Type B pancreatic cell (in vitro differentiated cells): Measurements from ENCODE around the gene CRMP1. TPM values are rescaled to one million over a fixed set of nuclear protein-coding genes. Genes with fewer than 3 reads are reported as not detected.

Experiments
- DNase-seq: peaks from one replicate; pipeline ENCODE4 v3.0.0; 2021; ENCODE audit warnings: mixed read lengths; ENCODE audit not compliant: unreplicated experiment; ENCODE audit errors: extremely low spot score
- H3K27ac Mint-ChIP-seq: 2 replicates; pipeline ENCODE4 v1.8.0; 2021; ENCODE audit warnings: mild to moderate bottlenecking, mixed read lengths
- H3K27me3 Mint-ChIP-seq: 2 replicates; pipeline ENCODE4 v1.8.0; 2021; ENCODE audit warnings: mixed read lengths
- H3K36me3 Mint-ChIP-seq: 2 replicates; pipeline ENCODE4 v1.8.0; 2021; ENCODE audit warnings: mixed read lengths
- H3K4me1 Mint-ChIP-seq: one replicate; pipeline ENCODE4 v1.8.0; 2021; ENCODE audit warnings: mixed read lengths; ENCODE audit not compliant: unreplicated experiment
- H3K4me3 Mint-ChIP-seq: 2 replicates; pipeline ENCODE4 v1.8.0; 2021; ENCODE audit warnings: mild to moderate bottlenecking, mixed read lengths
- H3K9me3 Mint-ChIP-seq: 2 replicates; pipeline ENCODE4 v1.8.0; 2021; ENCODE audit warnings: mixed read lengths
- CTCF ChIP-seq: fragments of 200-600 bp; sonication (generic); conservative IDR thresholded peaks from 2 replicates; pipeline ENCODE4 v1.5.0; 2021; ENCODE audit warnings: antibody characterized with exemption, mild to moderate bottlenecking
- total RNA-seq: library from RNA; stranded (reverse); gene quantifications from 2 replicates; pipeline ENCODE4 v1.2.1, GENCODE V29; 2021; ENCODE audit warnings: low replicate concordance

CRMP1 gene
- total RNA-seq, 1 donor from 2014 or later, result 40.4 TPM

- no peaks in the 10 kb centered on the region for H3K36me3 Mint-ChIP-seq
- H3K9me3 Mint-ChIP-seq, result no peaks in the 10 kb centered on the region
- no peak overlapping the region for H3K27ac Mint-ChIP-seq
- H3K4me3 Mint-ChIP-seq, result no peak overlapping the region
- peaks cover 10% of the 10 kb centered on the region for H3K4me1 Mint-ChIP-seq
- H3K27me3 Mint-ChIP-seq, result peaks cover 69% of the 10 kb centered on the region
- DNase-seq, result no peak
- no peak for TF ChIP-seq CTCF
Observed at GRCh38 chr4:5919571-5919970, 26.7 kb upstream of the CRMP1 start.

GRCh38 chr4:5919044-5919443 lies 26.2 kb upstream of the CRMP1 start:
- Mint-ChIP-seq H3K9me3 (no peaks in the 10 kb centered on the region), H3K27ac (no peak overlapping the region), H3K36me3 (no peaks in the 10 kb centered on the region), H3K4me3 (no peak overlapping the region), H3K27me3 (peaks cover 67% of the 10 kb centered on the region), H3K4me1 (peaks cover 10% of the 10 kb centered on the region)
- DNase-seq, result no peak
- TF ChIP-seq CTCF, result no peak

- Mint-ChIP-seq H3K36me3 (no peaks in the 10 kb centered on the region), H3K27me3 (peaks cover 63% of the 10 kb centered on the region), H3K9me3 (no peaks in the 10 kb centered on the region), H3K4me1 (peaks cover 10% of the 10 kb centered on the region), H3K27ac (no peak overlapping the region), H3K4me3 (no peak overlapping the region)
- TF ChIP-seq CTCF, result no peak
- DNase-seq, result no peak
Observed at GRCh38 chr4:5918331-5918985, 25.6 kb upstream of the CRMP1 start.

- Mint-ChIP-seq H3K9me3 (peaks cover 2% of the 10 kb centered on the region), H3K4me3 (no peak overlapping the region), H3K4me1 (peaks cover 11% of the 10 kb centered on the region), H3K27ac (no peak overlapping the region), H3K36me3 (no peaks in the 10 kb centered on the region), H3K27me3 (peaks cover 57% of the 10 kb centered on the region)
- TF ChIP-seq CTCF, result no peak
- no peak for DNase-seq
Observed at GRCh38 chr4:5917672-5918071, 24.8 kb upstream of the CRMP1 start.

- Mint-ChIP-seq H3K4me3 (no peak overlapping the region), H3K27ac (no peak overlapping the region), H3K4me1 (peaks cover 8% of the 10 kb centered on the region), H3K27me3 (peaks cover 48% of the 10 kb centered on the region), H3K36me3 (no peaks in the 10 kb centered on the region), H3K9me3 (peaks cover 6% of the 10 kb centered on the region)
- TF ChIP-seq CTCF, result no peak
- DNase-seq, result no peak
Observed at GRCh38 chr4:5916229-5916628, 23.3 kb upstream of the CRMP1 start.
